Trophoblast cell (in vitro differentiated cells and primary cell): ENCODE data around the gene DES.

Experiments
- DNase-seq, 2 donors: peaks; one replicate each; pipeline ENCODE4 v3.0.0-alpha.2; 2016
- H2AFZ ChIP-seq: 2 replicates; pipeline ENCODE4 v1.6.1; 2013; ENCODE audit warnings: low read length, moderate library complexity, mild to moderate bottlenecking; ENCODE audit not compliant: insufficient read depth, poor library complexity
- H2AK5ac ChIP-seq: 2 replicates; pipeline ENCODE4 v1.6.1; 2013; ENCODE audit warnings: mild to moderate bottlenecking, low read length
- H2BK120ac ChIP-seq: 2 replicates; pipeline ENCODE4 v1.6.1; 2013; ENCODE audit warnings: low read length, mild to moderate bottlenecking, moderate library complexity; ENCODE audit not compliant: insufficient read depth, poor library complexity
- H2BK12ac ChIP-seq: 2 replicates; pipeline ENCODE4 v1.6.1; 2013; ENCODE audit warnings: mild to moderate bottlenecking, low read length, moderate library complexity
- H2BK5ac ChIP-seq: 2 replicates; pipeline ENCODE4 v1.6.1; 2013; ENCODE audit warnings: low read length, low read depth, moderate library complexity, mild to moderate bottlenecking; ENCODE audit not compliant: poor library complexity
- H3K14ac ChIP-seq: 2 replicates; pipeline ENCODE4 v1.6.1; 2013; ENCODE audit warnings: mild to moderate bottlenecking, low read length
- H3K18ac ChIP-seq: 2 replicates; pipeline ENCODE4 v1.6.1; 2013; ENCODE audit warnings: mild to moderate bottlenecking, low read length
- H3K23ac ChIP-seq: 2 replicates; pipeline ENCODE4 v1.6.1; 2013; ENCODE audit warnings: low read length
- H3K27ac ChIP-seq: 2 replicates; pipeline ENCODE4 v1.5.1; 2013; ENCODE audit warnings: low read depth, mild to moderate bottlenecking, inconsistent platforms, low read length, moderate library complexity
- H3K27me3 ChIP-seq: 2 replicates; pipeline ENCODE4 v1.6.1; 2013; ENCODE audit warnings: inconsistent platforms, mild to moderate bottlenecking, low read length, moderate library complexity; ENCODE audit not compliant: insufficient read depth
- H3K36me3 ChIP-seq, 2 experiments: 1 replicate in 1 of 2; 2 replicates in 1 of 2; pipeline ENCODE4 v1.6.1; 2013; ENCODE audit warnings: low read length in 2 of 2, mild to moderate bottlenecking in 2 of 2, moderate library complexity in 1 of 2; ENCODE audit not compliant: insufficient read depth in 2 of 2, control insufficient read depth in 1 of 2
- H3K4ac ChIP-seq: 2 replicates; pipeline ENCODE4 v1.6.1; 2013; ENCODE audit warnings: low read depth, mild to moderate bottlenecking, low read length, moderate library complexity
- H3K4me1 ChIP-seq, 2 experiments: 1 replicate in 1 of 2; 2 replicates in 1 of 2; pipeline ENCODE4 v1.6.1; 2013; ENCODE audit warnings: low read length in 2 of 2, mild to moderate bottlenecking in 2 of 2, moderate library complexity in 1 of 2; ENCODE audit not compliant: insufficient read depth in 2 of 2, control insufficient read depth in 1 of 2
- H3K4me2 ChIP-seq: 2 replicates; pipeline ENCODE4 v1.6.1; 2013; ENCODE audit warnings: inconsistent platforms, mild to moderate bottlenecking, low read length, moderate library complexity
- H3K4me3 ChIP-seq: 2 replicates; pipeline ENCODE4 v1.5.1; 2013; ENCODE audit warnings: mild to moderate bottlenecking, low read depth, low read length, inconsistent platforms
- H3K79me1 ChIP-seq: one replicate; pipeline ENCODE4 v1.6.1; 2013; ENCODE audit warnings: low read length
- H3K79me2 ChIP-seq: 2 replicates; pipeline ENCODE4 v1.6.1; 2013; ENCODE audit warnings: low read length, mild to moderate bottlenecking; ENCODE audit not compliant: control insufficient read depth, insufficient read depth, poor library complexity
- H3K9ac ChIP-seq: 2 replicates; pipeline ENCODE4 v1.6.1; 2013; ENCODE audit warnings: mild to moderate bottlenecking, low read length
- H3K9me3 ChIP-seq: 2 replicates; pipeline ENCODE4 v1.6.1; 2013; ENCODE audit warnings: low read depth, mild to moderate bottlenecking, control low read depth, inconsistent platforms, low read length; ENCODE audit not compliant: insufficient read depth
- H4K12ac ChIP-seq: 2 replicates; pipeline ENCODE4 v1.6.1; 2013; ENCODE audit warnings: low read depth, mild to moderate bottlenecking, low read length, moderate library complexity
- H4K8ac ChIP-seq: 2 replicates; pipeline ENCODE4 v1.6.1; 2013; ENCODE audit warnings: low read depth, mild to moderate bottlenecking, low read length, moderate library complexity
- H4K91ac ChIP-seq: one replicate; pipeline ENCODE4 v1.6.1; 2013; ENCODE audit warnings: low read depth, mild to moderate bottlenecking, low read length, moderate library complexity
- WGBS: extraction: QIAGEN DNeasy Blood & Tissue Kit; methylation state at CpG from one replicate; pipeline ENCODE4 v1.1.7; 2013; ENCODE audit warnings: missing lambda C conversion rate; ENCODE audit not compliant: insufficient read length, insufficient coverage; ENCODE audit errors: extremely low coverage; 5-methylcytosine and 5-hydroxymethylcytosine counted together

The DES gene

GRCh38 chr2:219410390-219410789 lies 7.8 kb upstream of the DES start:
- H4K12ac ChIP-seq, result no peak overlapping the region
- peak in 1 of 2 donors; percentile 21 for DNase-seq
- no peak overlapping the region for H3K18ac ChIP-seq
- WGBS, result no CpG with 5 or more reads among the region's 8 CpGs
- H3K9me3 ChIP-seq, result peaks cover 2% of the 10 kb centered on the region
- H2AK5ac ChIP-seq, result no peak overlapping the region
- H4K91ac ChIP-seq, result no peak overlapping the region
- no peaks in the 10 kb centered on the region for H3K79me1 ChIP-seq
- H3K4me2 ChIP-seq, result no peak overlapping the region
- H3K14ac ChIP-seq, result no peak overlapping the region
- no peak overlapping the region for H3K4me3 ChIP-seq
- H3K9ac ChIP-seq, result no peak overlapping the region
- H2BK120ac ChIP-seq, result no peak overlapping the region
- H3K27ac ChIP-seq, result no peak overlapping the region
- no peak overlapping the region for H3K4ac ChIP-seq
- H2BK5ac ChIP-seq, result no peak overlapping the region
- H2AFZ ChIP-seq, result no peak overlapping the region
- no peaks in the 10 kb centered on the region for H3K79me2 ChIP-seq
- H3K23ac ChIP-seq, result no peak overlapping the region
- no peaks in the 10 kb centered on the region for H3K36me3 ChIP-seq
- no peak overlapping the region for H2BK12ac ChIP-seq
- H3K27me3 ChIP-seq, result no peaks in the 10 kb centered on the region
- no peak overlapping the region for H4K8ac ChIP-seq
- H3K4me1 ChIP-seq, result peaks cover 4 to 5% of the 10 kb centered on the region in 2 experiments

- Histone ChIP-seq H2BK12ac (no peak overlapping the region), H3K79me1 (no peaks in the 10 kb centered on the region), H3K27ac (no peak overlapping the region), H4K8ac (no peak overlapping the region), H2AFZ (no peak overlapping the region), H3K36me3 (no peaks in the 10 kb centered on the region), H3K4me2 (no peak overlapping the region), H3K18ac (no peak overlapping the region), H3K9ac (no peak overlapping the region), H4K91ac (no peak overlapping the region), H3K27me3 (peaks cover 11% of the 10 kb centered on the region), H3K4me1 (peaks cover 0 to 4% of the 10 kb centered on the region in 2 experiments), H3K23ac (no peak overlapping the region), H2BK120ac (no peak overlapping the region), H3K9me3 (peaks cover 6% of the 10 kb centered on the region), H3K79me2 (no peaks in the 10 kb centered on the region), H3K4ac (no peak overlapping the region), H2AK5ac (no peak overlapping the region), H3K4me3 (no peak overlapping the region), H3K14ac (no peak overlapping the region), H2BK5ac (no peak overlapping the region), H4K12ac (no peak overlapping the region)
- DNase-seq, result no peak
- WGBS, result no CpG with 5 or more reads among the region's 4 CpGs
These were observed 3.3 kb upstream of the DES start for GRCh38 chr2:219414857-219415256.

GRCh38 chr2:219415580-219416234 lies 2.5 kb upstream of the DES start:
- Histone ChIP-seq H2AK5ac (no peak overlapping the region), H3K4me3 (no peak overlapping the region), H2BK12ac (no peak overlapping the region), H4K8ac (no peak overlapping the region), H3K79me1 (no peaks in the 10 kb centered on the region), H3K4me2 (no peak overlapping the region), H3K14ac (no peak overlapping the region), H2BK5ac (no peak overlapping the region), H3K27ac (no peak overlapping the region), H4K12ac (no peak overlapping the region), H3K9me3 (peaks cover 4% of the 10 kb centered on the region), H2AFZ (no peak overlapping the region), H3K79me2 (no peaks in the 10 kb centered on the region), H4K91ac (no peak overlapping the region), H2BK120ac (no peak overlapping the region), H3K4me1 (peaks cover 0 to 4% of the 10 kb centered on the region in 2 experiments), H3K4ac (no peak overlapping the region), H3K9ac (no peak overlapping the region), H3K36me3 (no peaks in the 10 kb centered on the region), H3K23ac (no peak overlapping the region), H3K18ac (no peak overlapping the region), H3K27me3 (peaks cover 11% of the 10 kb centered on the region)
- no CpG with 5 or more reads among the region's 5 CpGs for WGBS
- no peak for DNase-seq

GRCh38 chr2:219416235-219416602 lies 2.0 kb upstream of the DES start:
- no peak overlapping the region for H4K91ac ChIP-seq
- no peak overlapping the region for H3K9ac ChIP-seq
- no peak overlapping the region for H3K4me3 ChIP-seq
- no peak for DNase-seq
- H3K27ac ChIP-seq, result no peak overlapping the region
- H2BK12ac ChIP-seq, result no peak overlapping the region
- H3K9me3 ChIP-seq, result peaks cover 4% of the 10 kb centered on the region
- H3K4me1 ChIP-seq, result peaks cover 0 to 4% of the 10 kb centered on the region in 2 experiments
- no CpG with 5 or more reads among the region's 3 CpGs for WGBS
- no peak overlapping the region for H3K14ac ChIP-seq
- H3K18ac ChIP-seq, result no peak overlapping the region
- H3K36me3 ChIP-seq, result no peaks in the 10 kb centered on the region
- no peaks in the 10 kb centered on the region for H3K79me1 ChIP-seq
- no peaks in the 10 kb centered on the region for H3K79me2 ChIP-seq
- no peak overlapping the region for H2BK120ac ChIP-seq
- no peak overlapping the region for H4K8ac ChIP-seq
- no peak overlapping the region for H3K4ac ChIP-seq
- no peak overlapping the region for H4K12ac ChIP-seq
- H2AK5ac ChIP-seq, result no peak overlapping the region
- no peak overlapping the region for H2BK5ac ChIP-seq
- no peak overlapping the region for H3K4me2 ChIP-seq
- peaks cover 11% of the 10 kb centered on the region for H3K27me3 ChIP-seq
- H3K23ac ChIP-seq, result no peak overlapping the region
- H2AFZ ChIP-seq, result no peak overlapping the region
